HL-60 (cell line): ENCODE results near the gene BRS3.

Source experiments
- DNase-seq, 2 experiments: peaks; one replicate each; pipeline ENCODE4 v3.0.0-alpha.2; 2010 to 2020; ENCODE audit warnings: low read depth in 1 of 2, low spot score in 1 of 2
- H3K27ac ChIP-seq: fragments of 250-450 bp; sonication (Bioruptor Pico); replicated peaks from 2 replicates; pipeline ENCODE4 v1.5.1; 2020; ENCODE audit warnings: mild to moderate bottlenecking, moderate library complexity
- H3K27me3 ChIP-seq: fragments of 250-450 bp; sonication (Bioruptor Pico); 2 replicates; pipeline ENCODE4 v1.5.1; 2021; ENCODE audit warnings: mild to moderate bottlenecking, moderate library complexity; ENCODE audit not compliant: insufficient read depth, poor library complexity, severe bottlenecking
- H3K4me3 ChIP-seq: replicated peaks from 2 replicates; pipeline ENCODE4 v1.5.1; 2011; ENCODE audit warnings: mild to moderate bottlenecking, control low read depth, low read length; ENCODE audit not compliant: insufficient read depth
- CTCF ChIP-seq: IDR thresholded peaks from one replicate; pipeline ENCODE4 v1.5.1; 2011; ENCODE audit warnings: low read length, control low read depth, inconsistent platforms; ENCODE audit not compliant: insufficient read depth
- GABPA ChIP-seq: IDR thresholded peaks from 2 replicates; pipeline ENCODE4 v1.6.1; 2012; ENCODE audit warnings: low read depth
- POLR2AphosphoS5 ChIP-seq: IDR thresholded peaks from 2 replicates; pipeline ENCODE4 v1.6.1; 2012; ENCODE audit warnings: low read depth
- REST ChIP-seq: IDR thresholded peaks from 2 replicates; pipeline ENCODE4 v1.6.1; 2012; ENCODE audit warnings: low read depth; ENCODE audit not compliant: insufficient replicate concordance
- SPI1 ChIP-seq: IDR thresholded peaks from 2 replicates; pipeline ENCODE4 v1.6.1; 2012; ENCODE audit warnings: low read depth, mild to moderate bottlenecking, borderline replicate concordance

BRS3 gene

GRCh38 chrX:136496764-136497555 is 9.2 kb downstream of the BRS3 start:
- H3K27ac ChIP-seq = peak overlapping the region; percentile 95
- peak overlapping the region; percentile 72 for H3K4me3 ChIP-seq
- no peaks in the 10 kb centered on the region for H3K27me3 ChIP-seq
- DNase-seq = peak; percentile 59 to 90
- TF ChIP-seq SPI1 (no peak), CTCF (no peak), REST (no peak), GABPA (no peak), POLR2AphosphoS5 (no peak)

- Histone ChIP-seq H3K4me3 (peak within 1 kb of the TSS; percentile 72), H3K27me3 (no peaks in the 10 kb centered on the region), H3K27ac (peak within 1 kb of the TSS; percentile 95)
- DNase-seq = peak in 1 of 2 experiments; percentile 8
- no peak for TF ChIP-seq SPI1
- no peak for TF ChIP-seq GABPA
- no peak for TF ChIP-seq REST
- no peak for TF ChIP-seq POLR2AphosphoS5
- no peak for TF ChIP-seq CTCF
These were observed 9.9 kb downstream of the BRS3 start, which contains the start of gene HTATSF1 for GRCh38 chrX:136497556-136498052. Gene HTATSF1, plus strand, starts transcription at chrX:136497592. Its CDS starts 93 bp downstream, at chrX:136497685.

GRCh38 chrX:136519069-136519468 is 31.3 kb downstream of the BRS3 start:
- Histone ChIP-seq H3K27me3 (no peaks in the 10 kb centered on the region), H3K4me3 (no peak overlapping the region), H3K27ac (no peak overlapping the region)
- DNase-seq = no peak
- TF ChIP-seq CTCF (no peak), GABPA (no peak), POLR2AphosphoS5 (no peak), REST (no peak), SPI1 (no peak)
